ENCODE results near the gene CYP46A1.
A peak's percentile ranks its signal among the peaks of the same experiment; 100 is the strongest.
"Not testable (repeated sequence)": the region's sequence is repeated elsewhere in the genome, so short reads cannot be mapped to it uniquely, and the experiment has no call there.

CYP46A1 gene

GRCh38 chr14:99748529-99748928 is 64.4 kb downstream of the CYP46A1 start:
- DNase-seq: no peak

DNA sequence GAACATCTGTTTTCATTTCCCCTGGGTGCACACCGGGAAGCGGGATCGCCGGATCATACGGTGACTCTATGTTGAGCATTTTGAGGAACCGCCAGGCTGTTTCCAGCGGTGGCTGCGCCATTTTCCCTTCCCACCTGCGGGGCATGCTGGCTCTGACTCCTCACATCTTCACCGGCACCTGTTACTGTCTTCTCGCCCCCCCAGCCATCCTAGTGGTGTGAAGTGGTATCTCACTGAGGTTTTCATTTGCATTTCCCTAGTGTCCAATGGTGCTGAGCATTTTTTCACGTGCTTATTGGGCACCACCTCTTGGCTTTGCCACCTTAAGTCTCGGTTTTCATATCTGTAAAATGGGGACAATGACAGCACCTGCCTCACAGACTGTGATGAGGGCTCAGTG is 65.0 kb downstream of the CYP46A1 start:
- no peak for DNase-seq

DNA sequence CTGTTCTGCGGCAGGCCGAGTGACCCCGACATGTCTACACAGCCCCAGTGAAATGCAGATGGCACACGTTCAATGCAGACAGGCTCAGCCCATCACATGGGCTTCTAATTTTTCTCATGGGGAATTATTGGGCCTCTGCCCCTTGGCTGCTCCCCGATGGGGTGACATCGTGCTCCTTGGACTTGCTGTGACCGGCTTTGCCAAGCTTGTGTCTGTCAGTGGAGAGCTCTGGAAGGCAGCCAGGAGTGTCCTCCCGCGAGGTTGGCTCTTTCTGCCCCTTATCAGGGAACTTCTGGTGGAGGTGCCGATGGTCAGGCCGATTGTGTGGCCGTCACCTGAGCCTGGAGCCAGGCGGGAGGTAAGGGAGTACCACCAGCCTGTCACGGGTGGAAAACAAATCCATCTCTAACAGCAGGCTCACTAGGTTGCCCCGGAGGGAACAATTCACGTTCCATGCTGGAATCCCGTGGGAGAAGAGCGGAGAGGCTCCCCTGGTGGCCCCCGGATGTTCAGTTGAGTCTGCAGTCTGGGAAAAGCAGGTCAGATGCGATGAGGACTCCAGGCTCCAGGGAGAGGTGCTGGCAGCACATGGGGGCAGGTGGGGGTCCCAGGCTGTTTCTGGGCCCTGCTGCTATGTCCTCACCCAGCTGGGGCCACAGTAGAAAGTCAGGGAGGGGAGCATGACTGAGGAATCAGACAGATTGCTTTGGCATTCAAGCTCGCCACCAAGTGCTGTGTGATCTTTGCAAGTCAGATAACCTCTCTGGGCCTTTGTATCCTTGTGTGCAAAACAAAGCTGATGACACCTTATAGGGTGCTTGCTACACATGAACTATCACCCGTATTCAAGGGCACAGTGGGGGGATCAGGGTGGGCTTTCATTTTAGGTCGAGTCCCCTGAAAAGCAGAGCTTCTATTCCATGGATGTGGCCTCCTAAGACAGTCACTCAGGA is 65.9 kb downstream of the CYP46A1 start:
- DNase-seq: no peak

DNA sequence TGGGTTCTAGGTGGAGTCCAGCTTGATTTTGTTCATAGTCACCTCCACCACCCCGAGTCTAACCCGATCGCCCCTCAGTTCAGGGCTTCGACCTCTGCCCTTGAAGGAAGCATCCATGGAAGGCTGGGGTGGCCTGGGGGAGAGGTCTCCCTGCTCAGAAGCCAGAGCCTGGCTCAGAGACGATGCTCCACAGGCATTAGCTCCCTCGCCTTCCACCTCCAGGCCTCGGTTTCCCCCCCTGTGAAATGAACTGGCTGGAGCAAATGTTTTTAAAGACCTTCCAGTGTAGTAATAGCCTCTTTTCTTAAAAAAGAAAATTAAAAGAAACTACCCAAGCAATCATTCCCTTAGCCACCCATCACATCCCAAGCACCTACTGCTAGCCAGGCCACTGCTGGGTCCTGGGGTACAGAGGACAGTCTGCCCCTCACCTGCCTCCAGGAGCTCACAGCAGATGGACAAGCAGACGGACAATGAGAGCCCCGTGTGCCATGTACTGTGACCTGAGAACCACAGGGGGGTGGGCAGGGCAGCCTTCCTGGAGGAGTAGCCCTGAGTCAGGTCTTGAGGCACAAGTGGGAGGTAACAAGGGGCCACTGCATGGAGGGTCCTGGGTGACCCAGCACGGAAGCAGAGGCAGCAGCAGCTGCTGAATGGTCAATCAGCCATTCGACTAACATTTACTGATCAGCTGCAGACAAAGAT is 66.8 kb downstream of the CYP46A1 start:
- DNase-seq: no peak

DNA sequence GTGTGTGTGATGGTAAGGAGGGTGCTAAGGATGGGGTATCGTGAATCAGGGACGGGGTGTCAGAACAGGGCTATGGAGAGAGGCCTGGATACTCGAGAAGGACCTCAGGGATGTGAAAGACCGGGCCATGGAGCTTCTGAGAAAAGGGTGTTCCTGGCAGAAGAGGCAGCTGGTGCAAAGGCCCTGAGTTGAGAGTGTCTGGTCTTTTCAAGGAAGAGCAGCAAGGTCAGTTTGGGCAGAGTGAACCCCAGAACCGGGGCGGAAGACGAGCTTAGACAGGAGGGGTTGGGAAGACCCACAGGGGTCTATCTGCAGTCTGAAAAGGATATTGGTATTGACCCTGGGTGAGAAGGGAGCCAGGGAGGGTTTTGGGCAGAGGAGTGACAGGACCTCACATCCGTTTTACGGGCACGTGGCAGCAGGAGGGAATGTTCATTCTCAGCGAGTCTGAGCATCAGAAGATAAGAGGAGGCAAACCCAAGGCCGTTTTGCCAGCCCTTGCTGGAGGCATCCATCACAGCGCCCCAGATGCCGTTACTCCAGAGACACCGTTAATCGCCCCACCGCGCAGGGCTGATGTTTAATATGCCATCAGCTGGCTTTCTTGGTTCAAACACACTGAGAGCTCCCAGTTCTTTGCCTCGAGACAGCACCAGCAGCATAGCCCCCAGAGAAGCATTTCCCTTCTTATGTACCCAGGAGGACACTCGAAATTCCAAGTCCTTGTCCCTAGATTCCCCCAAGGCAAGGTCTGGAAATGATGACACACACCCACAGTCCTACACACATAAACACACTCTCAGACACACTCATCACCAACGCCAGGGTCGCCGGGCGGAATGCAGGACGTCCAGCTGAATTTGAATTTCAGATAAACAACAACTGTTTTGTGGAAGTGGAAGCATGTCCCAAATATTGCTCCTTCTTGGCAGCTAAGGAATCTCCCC is 67.7 kb downstream of the CYP46A1 start:
- DNase-seq: no peak

DNA sequence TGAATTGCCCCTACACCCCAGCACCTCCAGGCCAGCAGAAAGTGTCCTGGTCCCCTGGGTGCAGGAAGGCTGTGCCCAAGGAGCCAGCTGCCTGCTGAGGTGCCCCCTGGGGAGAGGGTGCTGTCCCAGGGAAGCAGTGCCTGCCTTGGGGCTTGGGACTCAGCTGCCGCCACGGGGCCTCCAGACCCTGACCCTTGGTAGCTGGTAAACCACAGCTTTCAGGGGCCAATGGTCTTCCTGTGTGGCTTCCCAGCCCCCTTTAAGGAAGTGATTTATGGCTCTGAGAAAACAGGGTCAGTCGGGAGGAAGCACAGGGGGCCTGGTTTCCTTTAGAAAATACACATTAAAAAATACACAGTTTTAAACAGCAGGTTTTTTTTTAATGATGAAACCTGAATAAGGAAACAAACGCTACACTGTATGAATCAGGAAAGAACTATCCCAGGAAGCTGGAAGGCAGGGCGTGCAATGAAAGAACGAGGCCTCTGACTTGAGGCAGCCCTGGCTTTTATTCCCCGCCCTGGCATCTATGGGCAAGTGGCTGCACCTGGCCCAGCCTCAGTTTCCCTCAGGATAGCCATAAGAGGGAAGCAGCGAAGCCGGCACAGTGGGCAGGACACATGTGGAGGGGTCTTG is 68.5 kb downstream of the CYP46A1 start:
- no peak for DNase-seq

DNA sequence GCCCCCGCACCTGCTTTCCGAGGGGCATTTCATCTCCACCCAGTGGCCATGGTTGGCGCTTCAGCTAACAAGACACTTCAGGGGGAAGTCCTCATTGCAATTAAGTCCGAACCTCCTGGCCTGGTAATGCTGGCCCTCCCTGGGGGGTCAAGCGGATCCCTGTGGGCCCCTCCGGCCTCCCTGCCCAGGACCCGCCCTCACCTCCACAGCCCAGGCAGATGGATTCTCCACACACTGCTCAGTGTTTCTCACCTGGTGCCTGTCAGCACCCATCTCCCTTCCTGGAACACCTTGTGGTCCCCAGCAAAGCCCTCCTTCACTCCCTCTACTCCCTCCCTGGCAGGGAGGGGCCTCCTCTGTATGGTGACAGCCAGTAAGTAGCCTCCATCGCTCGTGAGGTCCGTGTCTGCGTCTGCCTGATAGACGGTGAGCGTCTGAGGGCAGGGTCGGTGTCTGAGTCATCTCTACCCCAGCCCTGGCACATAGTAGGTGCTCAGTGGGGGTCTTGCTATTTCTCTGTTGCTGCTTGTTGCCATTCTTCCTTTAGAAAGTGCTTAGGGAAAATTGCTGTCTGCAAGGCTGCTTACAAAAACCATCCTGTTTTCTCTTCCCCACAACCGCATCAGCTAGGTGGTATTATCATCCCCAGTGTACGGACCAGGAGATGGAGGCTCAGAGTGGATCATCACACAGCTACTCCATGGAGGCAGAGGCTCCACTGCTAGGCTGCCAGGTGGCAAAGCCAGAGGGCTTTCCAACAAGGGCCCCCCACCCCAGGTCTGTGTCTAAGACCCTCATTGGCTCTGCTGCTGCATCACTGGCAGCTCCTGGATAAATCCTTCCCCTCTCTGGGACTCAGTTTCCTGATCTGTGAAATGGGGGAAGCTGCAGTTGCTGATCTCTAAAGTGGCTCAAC is 69.4 kb downstream of the CYP46A1 start:
- no peak for DNase-seq

GRCh38 chr14:99754141-99755067 is 70.3 kb downstream of the CYP46A1 start:
- peak; percentile 69 for DNase-seq

DNA sequence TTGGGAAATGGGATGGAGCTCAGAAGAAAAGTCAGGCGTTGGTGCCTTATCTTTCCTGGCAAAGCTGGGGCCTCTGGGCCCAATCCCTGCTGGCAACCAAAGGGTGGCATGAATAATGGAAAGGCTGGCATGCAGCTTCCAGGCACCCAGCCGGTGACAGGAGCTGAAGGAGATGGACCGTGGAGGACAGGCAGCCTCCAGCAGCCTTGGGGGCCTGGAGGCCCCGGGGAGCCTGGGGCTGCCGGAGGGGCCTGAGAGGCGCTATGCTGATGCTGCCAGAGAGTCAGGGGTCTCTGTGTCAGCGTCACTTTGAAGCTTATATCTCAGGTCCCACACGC is 70.9 kb downstream of the CYP46A1 start:
- no peak for DNase-seq

- no peak for DNase-seq
These were observed 71.8 kb downstream of the CYP46A1 start for GRCh38 chr14:99755629-99756603.

DNA sequence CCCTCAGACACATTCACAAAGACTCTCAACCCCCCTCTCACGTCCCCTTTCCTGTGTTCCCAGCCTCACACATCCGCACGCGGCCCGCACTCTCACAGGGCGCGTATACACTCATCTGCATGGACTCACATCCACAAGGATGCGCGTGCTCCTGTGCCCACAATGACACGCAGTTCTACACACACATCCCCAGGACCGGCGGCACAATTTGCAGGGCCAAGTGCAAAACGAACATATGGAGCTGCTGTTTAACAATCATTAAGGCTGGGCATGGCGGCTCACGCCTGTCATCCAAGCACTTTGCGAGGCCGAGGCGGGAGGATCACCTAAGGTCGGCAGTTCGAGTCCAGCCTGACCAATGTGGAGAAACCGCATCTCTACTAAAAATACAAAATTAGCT is 72.7 kb downstream of the CYP46A1 start:
- no peak for DNase-seq

DNA sequence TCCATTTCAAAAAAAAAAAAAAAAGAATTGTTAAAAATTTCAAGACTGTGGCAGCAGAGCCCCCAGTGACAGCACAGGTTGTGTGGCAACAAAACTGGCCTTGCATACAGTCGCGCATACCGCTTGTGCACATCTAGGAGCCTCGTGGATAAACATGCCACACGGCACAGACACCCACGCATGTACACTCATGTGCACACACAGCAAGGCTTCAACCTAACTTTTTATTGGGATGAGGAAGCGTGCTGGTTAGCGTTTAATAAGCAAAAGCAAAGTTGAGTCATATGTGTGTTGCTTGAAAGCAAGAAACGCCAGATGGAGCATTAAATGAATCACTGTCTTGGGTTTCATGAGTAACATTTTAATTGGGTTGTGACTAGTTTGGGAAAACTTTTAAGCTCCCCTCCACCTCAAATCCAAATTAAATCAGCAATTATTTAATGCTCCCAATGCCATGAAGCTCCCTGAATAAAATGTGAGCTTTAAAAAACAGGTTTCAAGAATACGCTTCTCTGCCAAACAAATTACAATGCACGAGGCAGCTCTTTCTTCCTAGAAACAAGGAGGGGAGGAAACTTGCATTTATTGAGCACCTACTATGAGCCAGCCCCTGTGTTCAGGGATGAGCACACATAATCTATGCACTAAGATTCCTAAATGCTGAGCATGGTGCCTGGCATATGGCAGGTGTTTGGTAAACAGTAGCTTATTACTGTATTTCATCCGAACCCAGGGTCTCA is 73.4 kb downstream of the CYP46A1 start:
- DNase-seq: peak; percentile 67

GRCh38 chr14:99758121-99758821 is 74.2 kb downstream of the CYP46A1 start:
- DNase-seq: peak; percentile 56

- DNase-seq: no peak
These were observed 74.9 kb downstream of the CYP46A1 start for GRCh38 chr14:99758872-99759545.

- no peak for DNase-seq
These were observed 75.4 kb downstream of the CYP46A1 start for GRCh38 chr14:99759546-99759925.

DNA sequence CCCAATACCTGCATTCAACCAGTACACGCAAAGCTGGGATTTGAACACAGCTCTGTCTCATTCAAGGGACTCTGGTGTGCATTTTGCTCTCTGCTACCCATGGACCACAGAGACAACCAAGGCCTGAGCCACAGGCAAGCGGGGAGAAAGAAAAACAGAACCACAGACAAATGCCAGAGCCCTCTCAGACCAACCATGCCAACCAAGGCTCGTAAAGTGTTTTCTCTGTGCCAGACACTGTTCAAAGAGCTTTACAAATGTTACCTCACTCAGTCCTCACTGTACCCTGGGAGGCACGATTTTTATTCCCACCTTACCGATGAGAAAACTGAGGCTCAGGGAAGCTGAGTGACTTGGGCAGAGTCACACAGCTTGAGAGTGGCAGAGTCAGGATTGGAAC is 76.7 kb downstream of the CYP46A1 start:
- DNase-seq: no peak

DNA sequence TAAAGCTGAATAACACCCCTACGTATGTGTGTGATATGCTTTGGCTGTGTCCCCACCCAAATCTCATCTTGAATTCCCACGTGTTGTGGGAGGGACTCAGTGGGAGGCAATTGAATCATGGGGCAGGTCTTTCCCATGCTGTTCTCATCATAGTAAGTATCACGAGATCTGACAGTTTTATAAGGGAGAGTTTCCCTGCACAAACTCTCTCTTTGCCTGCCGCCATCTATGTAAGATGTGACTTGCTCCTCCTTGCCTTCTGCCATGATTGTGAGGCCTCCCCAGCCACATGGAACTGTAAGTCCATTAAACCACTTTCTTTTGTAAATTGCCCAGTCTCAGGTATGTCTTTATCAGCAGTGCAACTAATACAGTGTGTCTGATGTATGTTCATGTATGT is 78.8 kb downstream of the CYP46A1 start:
- not testable (repeated sequence) for DNase-seq
